ENCODE measurements around the gene SERPINB11.

Gene SERPINB11

GRCh38 chr18:63708650-63709049 is 5.9 kb downstream of the SERPINB11 start:
- ChIA-PET CTCF (no interaction called here), POLR2A (no interaction called here)
- no peak for DNase-seq (ENCODE audit: extremely low spot score)
- TF ChIP-seq TARDBP (IDR thresholded peaks at IDR 0.05) (no peak), FOXK2 (IDR thresholded peaks at IDR 0.05) (no peak), HDGF (IDR thresholded peaks at IDR 0.05; ENCODE audit: borderline replicate concordance) (no peak), L3MBTL2 (conservative IDR thresholded peaks at IDR 0.05) (no peak), FOXM1 (IDR thresholded peaks at IDR 0.05; ENCODE audit: borderline replicate concordance) (no peak), NFRKB (IDR thresholded peaks at IDR 0.05) (no peak), BHLHE40 (IDR thresholded peaks at IDR 0.05; ENCODE audit: borderline replicate concordance) (no peak), FOXA1 (IDR thresholded peaks at IDR 0.05) (no peak), SP1 (IDR thresholded peaks at IDR 0.05) (no peak)

- no peak for DNase-seq (ENCODE audit: extremely low spot score)
- TF ChIP-seq ELF4 (IDR thresholded peaks at IDR 0.05) (no peak), PKNOX1 (IDR thresholded peaks at IDR 0.05) (no peak), L3MBTL2 (conservative IDR thresholded peaks at IDR 0.05) (no peak)
- ChIA-PET POLR2A (no interaction called here), CTCF (no interaction called here)
Measured at GRCh38 chr18:63725682-63726480, 23.1 kb downstream of the SERPINB11 start.

GRCh38 chr18:63730773-63731172 is 28.0 kb downstream of the SERPINB11 start:
- no peak for DNase-seq (ENCODE audit: extremely low spot score)
- POLR2A ChIA-PET, result no interaction called here
- CTCF ChIA-PET, result interaction anchor here (0.5 kb wide), 1 partner anchor 153 kb away, joined by 3 read pairs; no protein-coding TSS in a partner anchor
- TF ChIP-seq CTBP1 (IDR thresholded peaks at IDR 0.05; ENCODE audit: borderline replicate concordance), result no peak
- TF ChIP-seq NFRKB (IDR thresholded peaks at IDR 0.05), result no peak
- TF ChIP-seq PKNOX1 (IDR thresholded peaks at IDR 0.05), result no peak
- no peak for TF ChIP-seq BHLHE40 (IDR thresholded peaks at IDR 0.05; ENCODE audit: borderline replicate concordance)
- no peak for TF ChIP-seq FOXA1 (IDR thresholded peaks at IDR 0.05)

GRCh38 chr18:63731215-63731614 is 28.5 kb downstream of the SERPINB11 start:
- CTCF ChIA-PET, result interaction anchor here (0.5 kb wide), 1 partner anchor 153 kb away, joined by 3 read pairs; no protein-coding TSS in a partner anchor
- POLR2A ChIA-PET, result no interaction called here
- TF ChIP-seq FOXK2 (IDR thresholded peaks at IDR 0.05) (no peak), ELF4 (IDR thresholded peaks at IDR 0.05) (no peak), CTBP1 (IDR thresholded peaks at IDR 0.05; ENCODE audit: borderline replicate concordance) (no peak), L3MBTL2 (conservative IDR thresholded peaks at IDR 0.05) (no peak), NFRKB (IDR thresholded peaks at IDR 0.05) (no peak), SUZ12 (IDR thresholded peaks at IDR 0.05) (no peak), SP1 (IDR thresholded peaks at IDR 0.05) (no peak), PKNOX1 (IDR thresholded peaks at IDR 0.05) (no peak), ZNF384 (IDR thresholded peaks at IDR 0.05) (no peak), HDGF (IDR thresholded peaks at IDR 0.05; ENCODE audit: borderline replicate concordance) (no peak)
- no peak for DNase-seq (ENCODE audit: extremely low spot score)

- CTCF ChIA-PET, result no interaction called here
- POLR2A ChIA-PET, result no interaction called here
- TF ChIP-seq HDGF (IDR thresholded peaks at IDR 0.05; ENCODE audit: borderline replicate concordance) (no peak), TARDBP (IDR thresholded peaks at IDR 0.05) (no peak), ZNF384 (IDR thresholded peaks at IDR 0.05) (no peak), FOXA1 (IDR thresholded peaks at IDR 0.05) (no peak), FOXK2 (IDR thresholded peaks at IDR 0.05) (no peak), FOXM1 (IDR thresholded peaks at IDR 0.05; ENCODE audit: borderline replicate concordance) (no peak), NFRKB (IDR thresholded peaks at IDR 0.05) (no peak), L3MBTL2 (conservative IDR thresholded peaks at IDR 0.05) (no peak), SUZ12 (IDR thresholded peaks at IDR 0.05) (no peak), CTBP1 (IDR thresholded peaks at IDR 0.05; ENCODE audit: borderline replicate concordance) (no peak)
- no peak for DNase-seq (ENCODE audit: extremely low spot score)
Measured at GRCh38 chr18:63736876-63737275, 34.1 kb downstream of the SERPINB11 start.

- POLR2A ChIA-PET, result no interaction called here
- CTCF ChIA-PET, result interaction anchor here (0.6 kb wide), 1 partner anchor 214 kb away, joined by 4 read pairs; no protein-coding TSS in a partner anchor
- no peak for TF ChIP-seq SUZ12 (IDR thresholded peaks at IDR 0.05)
- TF ChIP-seq FOXK2 (IDR thresholded peaks at IDR 0.05), result no peak
- TF ChIP-seq ZNF384 (IDR thresholded peaks at IDR 0.05), result no peak
- TF ChIP-seq TARDBP (IDR thresholded peaks at IDR 0.05), result no peak
- no peak for TF ChIP-seq L3MBTL2 (conservative IDR thresholded peaks at IDR 0.05)
- no peak for TF ChIP-seq FOXA1 (IDR thresholded peaks at IDR 0.05)
- TF ChIP-seq LEF1 (IDR thresholded peaks at IDR 0.05; ENCODE audit: borderline replicate concordance), result no peak
- no peak for TF ChIP-seq CTBP1 (IDR thresholded peaks at IDR 0.05; ENCODE audit: borderline replicate concordance)
- TF ChIP-seq FOXM1 (IDR thresholded peaks at IDR 0.05; ENCODE audit: borderline replicate concordance), result no peak
- no peak for TF ChIP-seq ELF4 (IDR thresholded peaks at IDR 0.05)
- no peak for TF ChIP-seq PKNOX1 (IDR thresholded peaks at IDR 0.05)
- DNase-seq (ENCODE audit: extremely low spot score), result no peak
Measured at GRCh38 chr18:63741769-63742168, 39.0 kb downstream of the SERPINB11 start.

Data from HEK293T (cell line).